Progenitor cell of endocrine pancreas (in vitro differentiated cells): Measurements from ENCODE around the gene ZNF669. TPM values are rescaled to one million over a fixed set of nuclear protein-coding genes. Genes with fewer than 3 reads are reported as not detected.

ENCODE experiments used
- DNase-seq: peaks from one replicate; pipeline ENCODE4 v3.0.0; 2021; ENCODE audit warnings: low spot score; ENCODE audit not compliant: unreplicated experiment
- H3K27ac Mint-ChIP-seq: 2 replicates; pipeline ENCODE4 v1.8.0; 2021; ENCODE audit warnings: mild to moderate bottlenecking, moderate library complexity, mixed read lengths
- H3K27me3 Mint-ChIP-seq: 2 replicates; pipeline ENCODE4 v1.8.0; 2021; ENCODE audit warnings: mixed read lengths
- H3K36me3 Mint-ChIP-seq: 2 replicates; pipeline ENCODE4 v1.8.0; 2022; ENCODE audit warnings: mixed read lengths; ENCODE audit not compliant: insufficient read depth
- H3K4me1 Mint-ChIP-seq: 2 replicates; pipeline ENCODE4 v1.8.0; 2021; ENCODE audit warnings: low read depth, mixed read lengths
- H3K4me3 Mint-ChIP-seq: 2 replicates; pipeline ENCODE4 v1.8.0; 2021; ENCODE audit warnings: low read depth, mild to moderate bottlenecking, moderate library complexity, mixed read lengths
- H3K9me3 Mint-ChIP-seq: 2 replicates; pipeline ENCODE4 v1.8.0; 2021; ENCODE audit warnings: low read depth, mixed read lengths
- CTCF ChIP-seq: fragments of 200-600 bp; sonication (generic); IDR thresholded peaks from one replicate; pipeline ENCODE4 v1.5.0; 2021; ENCODE audit warnings: antibody characterized with exemption, mild to moderate bottlenecking; ENCODE audit not compliant: unreplicated experiment
- total RNA-seq: library from RNA; stranded (reverse); gene quantifications from 2 replicates; pipeline ENCODE4 v1.2.1, GENCODE V29; 2021

Gene ZNF669
- total RNA-seq, 1 donor from 2014 or later: 19.7 TPM

- Mint-ChIP-seq H3K4me3 (no peak overlapping the region), H3K36me3 (peaks cover 3% of the 10 kb centered on the region), H3K4me1 (no peaks in the 10 kb centered on the region), H3K27ac (no peak overlapping the region), H3K9me3 (peaks cover 4% of the 10 kb centered on the region), H3K27me3 (no peaks in the 10 kb centered on the region)
- peak; percentile 33 for TF ChIP-seq CTCF
- DNase-seq: no peak
These were observed 14.8 kb upstream of the ZNF669 start for GRCh38 chr1:247118946-247119446.

- no peak for TF ChIP-seq CTCF
- no peak for DNase-seq
- Mint-ChIP-seq H3K4me3 (no peak overlapping the region), H3K27me3 (no peaks in the 10 kb centered on the region), H3K9me3 (no peaks in the 10 kb centered on the region), H3K27ac (no peak overlapping the region), H3K36me3 (no peaks in the 10 kb centered on the region), H3K4me1 (peaks cover 8% of the 10 kb centered on the region)
These were observed 11.4 kb upstream of the ZNF669 start for GRCh38 chr1:247115545-247115944.

- H3K27me3 Mint-ChIP-seq: no peaks in the 10 kb centered on the region
- H3K27ac Mint-ChIP-seq: peak overlapping the region; percentile 11
- no peaks in the 10 kb centered on the region for H3K36me3 Mint-ChIP-seq
- H3K4me1 Mint-ChIP-seq: peaks cover 8% of the 10 kb centered on the region
- H3K9me3 Mint-ChIP-seq: no peaks in the 10 kb centered on the region
- DNase-seq: no peak
- H3K4me3 Mint-ChIP-seq: no peak overlapping the region
- TF ChIP-seq CTCF: no peak
These were observed 11.0 kb upstream of the ZNF669 start for GRCh38 chr1:247115141-247115510.

- no peak overlapping the region for H3K4me3 Mint-ChIP-seq
- DNase-seq: no peak
- peak overlapping the region; percentile 11 for H3K27ac Mint-ChIP-seq
These were observed 10.4 kb upstream of the ZNF669 start for GRCh38 chr1:247114351-247115140.

GRCh38 chr1:247113733-247114271, 9.6 kb upstream of the ZNF669 start:
- no peak for TF ChIP-seq CTCF
- Mint-ChIP-seq H3K9me3 (no peaks in the 10 kb centered on the region), H3K4me1 (peaks cover 8% of the 10 kb centered on the region), H3K27ac (peak overlapping the region; percentile 33), H3K27me3 (no peaks in the 10 kb centered on the region), H3K4me3 (peak overlapping the region; percentile 48), H3K36me3 (peaks cover 2% of the 10 kb centered on the region)
- DNase-seq: no peak

More at GRCh38 chr1:247114351-247115140, 10.4 kb upstream of the ZNF669 start:
- Mint-ChIP-seq H3K27me3 (no peaks in the 10 kb centered on the region), H3K36me3 (peaks cover 2% of the 10 kb centered on the region), H3K9me3 (no peaks in the 10 kb centered on the region), H3K4me1 (peaks cover 8% of the 10 kb centered on the region)
- no peak for TF ChIP-seq CTCF
